ENCODE measurements around the gene TRAPPC3.

The TRAPPC3 gene

GRCh38 chr1:36119456-36119855 is 29.8 kb downstream of the TRAPPC3 start:
- H3F3A ChIP-seq (ENCODE audit: control insufficient read depth, insufficient read depth): no peaks in the 10 kb centered on the region
- H3K27ac ChIP-seq (ENCODE audit: low read depth, low read length): no peak overlapping the region
- H3K4me3 ChIP-seq (ENCODE audit: low read length): no peak overlapping the region
- peaks cover 21% of the 10 kb centered on the region for H3K27me3 ChIP-seq (ENCODE audit: control insufficient read depth, low read length)
- no peak for TF ChIP-seq EZH2phosphoT487 (IDR thresholded peaks at IDR 0.05; ENCODE audit: borderline replicate concordance, low read length)
- TF ChIP-seq CTCF (IDR thresholded peaks at IDR 0.05; ENCODE audit: low read depth, low read length, poor library complexity, severe bottlenecking): no peak
- H3K79me2 ChIP-seq (ENCODE audit: control insufficient read depth, low read length): no peaks in the 10 kb centered on the region
- no peaks in the 10 kb centered on the region for H3K9me2 ChIP-seq (replicated peaks; ENCODE audit: control insufficient read depth, low read length)
- no peaks in the 10 kb centered on the region for H4K20me1 ChIP-seq (ENCODE audit: control insufficient read depth, insufficient read depth, low read depth, low read length)
- H3K36me3 ChIP-seq (ENCODE audit: control insufficient read depth, low read length): no peaks in the 10 kb centered on the region
- H3K4me2 ChIP-seq (ENCODE audit: low read length): no peak overlapping the region
- H3K9me3 ChIP-seq (ENCODE audit: control insufficient read depth, insufficient read depth, low read length): no peaks in the 10 kb centered on the region
- H3K4me1 ChIP-seq (ENCODE audit: control insufficient read depth, low read length): peaks cover 17% of the 10 kb centered on the region

DNA sequence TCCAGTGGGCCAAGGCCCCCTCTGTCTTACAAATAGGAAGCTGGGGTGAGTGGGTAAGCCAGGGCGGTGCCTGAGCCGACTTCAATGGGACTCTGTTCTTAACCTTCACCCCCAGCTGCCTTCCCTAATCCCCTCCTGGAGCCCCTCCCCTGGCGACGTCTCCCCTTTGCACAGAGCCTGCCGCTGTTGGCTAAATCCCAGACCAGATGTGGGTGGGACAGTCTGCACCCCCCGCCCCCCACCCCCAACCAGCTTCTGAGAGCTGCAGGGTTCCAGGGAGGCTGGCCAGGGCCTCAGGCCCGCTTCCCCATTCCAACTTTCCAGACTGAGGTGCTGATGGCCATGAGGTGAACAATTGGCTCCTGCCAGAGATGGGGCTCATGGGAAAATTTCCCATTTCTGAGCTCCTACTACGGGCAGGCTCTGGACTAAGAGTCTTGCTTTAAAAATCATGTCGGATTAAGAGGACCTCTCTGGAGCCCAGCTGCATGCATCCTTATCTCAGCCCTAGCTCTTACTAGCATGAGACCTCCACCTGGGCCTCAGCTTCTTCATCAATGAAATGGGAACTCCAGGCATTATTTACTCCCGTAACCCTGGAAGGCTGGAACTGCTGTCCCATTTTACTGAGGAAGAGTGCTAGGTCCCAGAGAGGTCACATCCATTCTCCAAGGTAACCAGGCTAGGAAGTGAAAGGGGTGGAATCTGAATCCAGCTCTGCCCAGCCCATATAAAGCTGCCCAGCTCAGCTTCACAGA is 30.7 kb downstream of the TRAPPC3 start:
- Histone ChIP-seq H3F3A (ENCODE audit: control insufficient read depth, insufficient read depth) (no peaks in the 10 kb centered on the region), H3K4me2 (ENCODE audit: low read length) (no peak overlapping the region), H3K27me3 (ENCODE audit: control insufficient read depth, low read length) (peaks cover 13% of the 10 kb centered on the region; the same call in 1 of the 2 replicates), H3K9me3 (ENCODE audit: control insufficient read depth, insufficient read depth, low read length) (no peaks in the 10 kb centered on the region), H3K4me1 (ENCODE audit: control insufficient read depth, low read length) (peaks cover 24% of the 10 kb centered on the region), H3K79me2 (ENCODE audit: control insufficient read depth, low read length) (no peaks in the 10 kb centered on the region), H4K20me1 (ENCODE audit: control insufficient read depth, insufficient read depth, low read depth, low read length) (no peaks in the 10 kb centered on the region), H3K9me2 (replicated peaks; ENCODE audit: control insufficient read depth, low read length) (no peaks in the 10 kb centered on the region), H3K4me3 (ENCODE audit: low read length) (no peak overlapping the region), H3K36me3 (ENCODE audit: control insufficient read depth, low read length) (no peaks in the 10 kb centered on the region), H3K27ac (ENCODE audit: low read depth, low read length) (no peak overlapping the region)
- TF ChIP-seq CTCF (IDR thresholded peaks at IDR 0.05; ENCODE audit: low read depth, low read length, poor library complexity, severe bottlenecking) (no peak), EZH2phosphoT487 (IDR thresholded peaks at IDR 0.05; ENCODE audit: borderline replicate concordance, low read length) (no peak)

DNA sequence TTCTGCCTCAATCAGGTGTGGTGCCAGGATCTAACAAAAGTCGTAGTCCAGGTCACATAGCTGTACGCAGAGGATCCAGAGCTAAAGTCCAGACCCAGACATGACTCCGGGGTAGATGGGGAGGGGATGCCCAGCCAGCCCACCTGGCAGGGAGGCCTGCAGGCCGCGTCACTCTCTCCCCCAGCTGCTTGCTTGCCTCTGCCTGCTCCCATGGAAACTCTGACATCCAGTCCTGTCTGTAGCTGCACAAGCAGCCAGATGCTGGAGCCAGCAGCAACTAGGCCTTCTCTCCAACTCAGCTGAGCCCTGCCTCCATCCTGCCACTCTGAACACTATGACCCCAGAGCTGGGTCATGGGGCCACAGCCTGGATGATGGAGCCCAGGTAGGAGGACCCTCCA is 32.4 kb downstream of the TRAPPC3 start:
- H3K9me2 ChIP-seq (replicated peaks; ENCODE audit: control insufficient read depth, low read length): no peaks in the 10 kb centered on the region
- no peaks in the 10 kb centered on the region for H3K9me3 ChIP-seq (ENCODE audit: control insufficient read depth, insufficient read depth, low read length)
- no peak for TF ChIP-seq EZH2phosphoT487 (IDR thresholded peaks at IDR 0.05; ENCODE audit: borderline replicate concordance, low read length)
- no peak for TF ChIP-seq CTCF (IDR thresholded peaks at IDR 0.05; ENCODE audit: low read depth, low read length, poor library complexity, severe bottlenecking)
- H4K20me1 ChIP-seq (ENCODE audit: control insufficient read depth, insufficient read depth, low read depth, low read length): no peaks in the 10 kb centered on the region
- no peaks in the 10 kb centered on the region for H3K36me3 ChIP-seq (ENCODE audit: control insufficient read depth, low read length)
- H3F3A ChIP-seq (ENCODE audit: control insufficient read depth, insufficient read depth): no peaks in the 10 kb centered on the region
- H3K27ac ChIP-seq (ENCODE audit: low read depth, low read length): no peak overlapping the region
- no peaks in the 10 kb centered on the region for H3K79me2 ChIP-seq (ENCODE audit: control insufficient read depth, low read length)
- no peaks in the 10 kb centered on the region for H3K27me3 ChIP-seq (ENCODE audit: control insufficient read depth, low read length)
- H3K4me2 ChIP-seq (ENCODE audit: low read length): no peak overlapping the region
- H3K4me1 ChIP-seq (ENCODE audit: control insufficient read depth, low read length): peaks cover 10% of the 10 kb centered on the region
- H3K4me3 ChIP-seq (ENCODE audit: low read length): no peak overlapping the region
